SU-DHL-6 (cell line): ENCODE measurements around the gene PRF1.

Experiments
- EZH2phosphoT487 ChIP-seq: fragments of 200-600 bp; sonication (generic), shearing (Covaris generic); conservative IDR thresholded peaks from 2 replicates; pipeline ENCODE4 v1.6.1; 2018; ENCODE audit warnings: mild to moderate bottlenecking, antibody characterized with exemption, low read length, moderate library complexity, mixed read lengths
- TF ChIP-seq, protein P1 (sequence below): fragments of 200-600 bp; sonication (generic); IDR thresholded peaks from one replicate; pipeline ENCODE4 v1.5.1; 2017; ENCODE audit warnings: antibody characterized with exemption, mild to moderate bottlenecking, low read length, moderate library complexity; ENCODE audit not compliant: insufficient read depth, poor library complexity, severe bottlenecking

DNA sequence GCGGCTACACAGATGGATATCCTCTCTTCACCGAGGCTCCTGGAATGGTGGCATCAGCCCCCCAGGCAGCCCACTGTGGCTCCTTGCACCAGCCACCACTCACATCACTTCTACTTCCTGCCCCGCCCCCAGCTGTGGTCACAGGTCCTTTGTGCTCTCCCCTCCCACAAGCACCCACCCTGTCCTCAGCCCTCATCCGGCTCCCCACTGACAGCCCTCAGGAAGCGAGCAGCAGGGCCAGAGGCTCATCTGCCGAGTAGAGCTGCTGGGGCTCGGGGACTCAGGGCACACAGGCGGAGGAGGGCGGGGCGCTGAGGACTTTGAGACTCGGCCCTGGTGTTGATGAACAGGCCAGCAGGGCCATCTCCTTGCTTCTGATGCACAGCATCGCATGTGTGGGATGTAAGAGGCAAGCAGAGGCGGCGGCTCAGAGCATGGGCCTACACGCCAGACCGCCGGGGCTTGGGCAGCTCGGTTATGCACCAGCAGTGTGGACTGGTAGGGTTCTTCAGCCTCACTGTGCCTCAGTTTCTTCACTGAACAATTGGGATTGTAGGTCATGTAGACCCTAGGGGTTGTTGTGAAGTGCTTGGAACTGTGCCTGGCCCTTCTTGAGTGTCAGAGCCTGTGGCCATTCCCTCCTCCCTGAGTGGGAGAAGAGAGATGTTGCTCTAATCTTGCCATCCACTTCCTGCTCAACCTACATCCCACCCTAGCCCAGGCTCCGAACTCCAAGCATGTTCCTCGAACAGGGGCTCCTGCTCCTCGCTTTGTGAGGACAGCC is at the start of gene PRF1:
- TF ChIP-seq, protein P1, sequence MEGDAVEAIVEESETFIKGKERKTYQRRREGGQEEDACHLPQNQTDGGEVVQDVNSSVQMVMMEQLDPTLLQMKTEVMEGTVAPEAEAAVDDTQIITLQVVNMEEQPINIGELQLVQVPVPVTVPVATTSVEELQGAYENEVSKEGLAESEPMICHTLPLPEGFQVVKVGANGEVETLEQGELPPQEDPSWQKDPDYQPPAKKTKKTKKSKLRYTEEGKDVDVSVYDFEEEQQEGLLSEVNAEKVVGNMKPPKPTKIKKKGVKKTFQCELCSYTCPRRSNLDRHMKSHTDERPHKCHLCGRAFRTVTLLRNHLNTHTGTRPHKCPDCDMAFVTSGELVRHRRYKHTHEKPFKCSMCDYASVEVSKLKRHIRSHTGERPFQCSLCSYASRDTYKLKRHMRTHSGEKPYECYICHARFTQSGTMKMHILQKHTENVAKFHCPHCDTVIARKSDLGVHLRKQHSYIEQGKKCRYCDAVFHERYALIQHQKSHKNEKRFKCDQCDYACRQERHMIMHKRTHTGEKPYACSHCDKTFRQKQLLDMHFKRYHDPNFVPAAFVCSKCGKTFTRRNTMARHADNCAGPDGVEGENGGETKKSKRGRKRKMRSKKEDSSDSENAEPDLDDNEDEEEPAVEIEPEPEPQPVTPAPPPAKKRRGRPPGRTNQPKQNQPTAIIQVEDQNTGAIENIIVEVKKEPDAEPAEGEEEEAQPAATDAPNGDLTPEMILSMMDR: no peak
- no peak for TF ChIP-seq EZH2phosphoT487
